Nephron (organoid): ENCODE data around the gene DOCK1.
A peak's percentile ranks its signal among the peaks of the same experiment; 100 is the strongest.
"Not testable (repeated sequence)": the region's sequence is repeated elsewhere in the genome, so short reads cannot be mapped to it uniquely, and the experiment has no call there.

ENCODE experiments used
- H3K27ac Mint-ChIP-seq, 3 experiments: 2 replicates each; pipeline ENCODE4 v1.8.0; 2020; ENCODE audit warnings: mixed read lengths in 3 of 3, mild to moderate bottlenecking in 2 of 3, moderate library complexity in 1 of 3
- H3K27me3 Mint-ChIP-seq: 2 replicates; pipeline ENCODE4 v1.8.0; 2021; ENCODE audit warnings: low read depth, mild to moderate bottlenecking, moderate library complexity, mixed read lengths
- H3K36me3 Mint-ChIP-seq: 2 replicates; pipeline ENCODE4 v1.8.0; 2020; ENCODE audit warnings: low read depth, mixed read lengths
- H3K4me1 Mint-ChIP-seq: 2 replicates; pipeline ENCODE4 v1.8.0; 2020; ENCODE audit warnings: mixed read lengths
- H3K4me3 Mint-ChIP-seq, 3 experiments: 2 replicates each; pipeline ENCODE4 v1.8.0; 2020; ENCODE audit warnings: mild to moderate bottlenecking in 3 of 3, mixed read lengths in 3 of 3, moderate library complexity in 2 of 3
- H3K9me3 Mint-ChIP-seq: 2 replicates; pipeline ENCODE4 v1.8.0; 2020; ENCODE audit warnings: mixed read lengths
- CTCF ChIP-seq, 3 experiments: fragments of 200-600 bp; sonication (generic); IDR thresholded peaks; one replicate each; pipeline ENCODE4 v1.5.0; 2021; ENCODE audit warnings: antibody characterized with exemption in 3 of 3; ENCODE audit not compliant: unreplicated experiment in 3 of 3

The DOCK1 gene

DNA sequence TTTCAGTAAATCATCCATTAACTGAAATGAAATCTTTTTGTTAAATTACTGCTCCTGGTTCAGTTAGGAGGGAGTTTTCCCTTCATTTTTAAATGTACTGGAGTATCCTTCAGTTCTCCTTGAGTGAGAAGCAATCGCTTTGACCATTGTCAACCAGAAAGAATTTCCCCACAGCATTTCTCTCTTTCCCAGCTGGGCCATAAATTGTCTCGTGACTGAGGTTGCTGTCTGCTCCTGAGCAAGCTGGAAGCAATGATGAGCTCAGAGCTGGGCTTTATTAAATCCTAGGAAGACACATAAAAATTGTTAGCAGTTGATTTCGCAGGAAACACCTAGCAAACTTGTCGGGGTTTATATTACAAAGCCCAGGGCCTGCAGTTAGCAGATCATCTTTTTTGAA is 393.2 kb downstream of the DOCK1 start:
- Mint-ChIP-seq H3K27ac (peak overlapping the region in 1 of 3 experiments; percentile 18), H3K9me3 (no peaks in the 10 kb centered on the region), H3K4me3 (no peak overlapping the region)

DNA sequence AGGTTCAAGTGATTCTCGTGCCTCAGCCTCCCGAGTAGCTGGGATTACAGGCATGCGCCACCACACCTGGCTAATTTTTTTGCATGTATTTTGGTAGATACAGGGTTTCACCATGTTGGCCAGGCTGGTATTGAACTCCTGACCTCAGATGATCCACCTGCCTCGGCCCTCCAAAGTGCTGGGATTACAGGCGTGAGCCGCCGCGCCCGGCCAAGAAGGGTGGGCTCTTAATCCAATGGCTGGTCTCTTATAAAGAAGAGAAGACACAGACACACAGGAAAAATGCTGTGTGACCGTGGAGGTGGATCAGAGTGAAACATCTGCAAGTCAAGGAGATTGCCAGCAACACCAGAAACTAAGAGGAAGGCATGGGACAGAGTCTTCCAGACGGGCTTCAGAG is 394.0 kb downstream of the DOCK1 start:
- H3K4me1 Mint-ChIP-seq = peaks cover 17% of the 10 kb centered on the region

More for the DNA sequence above, 393.2 kb downstream of the DOCK1 start:
- Mint-ChIP-seq H3K27me3 (no peaks in the 10 kb centered on the region), H3K36me3 (peaks cover 8% of the 10 kb centered on the region), H3K4me1 (peaks cover 17% of the 10 kb centered on the region)
- no peak for TF ChIP-seq CTCF (IDR thresholded peaks at IDR 0.05; ENCODE audit: unreplicated experiment in 3 of 3)

DNA sequence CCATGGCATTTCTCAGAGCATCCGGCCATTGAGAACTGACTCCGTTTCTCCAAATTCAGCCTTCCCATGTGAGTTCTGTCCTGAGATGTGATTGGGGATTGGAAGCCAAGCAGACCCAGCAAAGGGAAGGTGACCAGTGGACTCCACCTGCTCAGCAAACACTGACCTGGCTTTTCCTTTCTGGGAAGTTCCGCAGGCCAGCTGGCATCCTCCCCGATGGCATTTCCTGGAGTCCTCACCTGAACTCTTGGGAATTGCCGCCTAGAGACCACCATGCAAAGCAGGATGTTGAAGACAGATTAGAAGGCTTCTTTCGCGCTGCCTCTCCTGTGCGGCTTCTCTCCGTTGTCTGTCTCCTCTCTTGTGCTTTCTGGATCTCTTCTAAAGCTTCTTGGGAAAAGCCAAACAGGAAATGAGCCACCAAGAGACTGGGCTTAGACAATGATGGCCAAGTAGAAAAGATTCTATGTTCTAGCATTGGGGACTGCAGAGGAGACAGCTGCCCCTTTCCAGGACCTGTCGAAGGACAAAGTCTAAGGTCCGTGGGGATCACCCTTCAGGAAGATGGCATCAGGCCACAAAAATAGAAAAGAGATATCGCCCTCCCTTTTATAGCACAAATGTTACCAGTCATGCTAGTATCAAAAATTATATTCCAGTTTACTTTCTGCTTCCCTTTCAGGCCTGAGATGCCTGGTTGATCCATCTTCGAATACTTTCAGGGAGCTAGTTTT is 394.9 kb downstream of the DOCK1 start:
- Mint-ChIP-seq H3K27me3 (no peaks in the 10 kb centered on the region), H3K4me3 (no peak overlapping the region), H3K9me3 (no peaks in the 10 kb centered on the region), H3K27ac (peak overlapping the region in 1 of 3 experiments; percentile 92), H3K36me3 (peaks cover 3% of the 10 kb centered on the region), H3K4me1 (peaks cover 17% of the 10 kb centered on the region)
- no peak for TF ChIP-seq CTCF (IDR thresholded peaks at IDR 0.05; ENCODE audit: unreplicated experiment in 3 of 3)

More for the DNA sequence above, 394.0 kb downstream of the DOCK1 start:
- not testable (repeated sequence) for H3K27me3 Mint-ChIP-seq, H3K4me3 Mint-ChIP-seq, H3K27ac Mint-ChIP-seq, H3K9me3 Mint-ChIP-seq, H3K36me3 Mint-ChIP-seq

DNA sequence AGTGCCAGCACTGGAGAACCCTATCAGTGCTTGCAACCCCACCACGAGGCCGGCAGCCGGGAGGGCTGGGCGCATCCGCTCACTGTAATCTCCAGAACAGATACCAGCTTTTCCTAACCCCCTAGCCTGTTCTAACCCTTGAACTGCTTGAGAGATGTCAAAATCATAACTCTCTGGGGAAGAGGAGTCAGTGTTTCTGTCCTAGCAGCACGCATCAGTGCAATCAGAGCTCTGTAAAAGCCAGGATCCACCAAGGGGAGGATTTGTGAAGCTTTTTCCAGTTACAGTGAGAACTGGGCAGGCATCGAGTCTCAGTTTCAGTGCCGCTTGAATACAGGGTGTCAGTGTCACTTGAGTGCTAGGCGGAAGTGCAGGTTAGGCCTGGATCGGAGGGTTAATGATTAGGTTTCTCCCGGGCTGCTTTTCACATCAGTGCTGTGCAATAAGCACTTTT is 395.7 kb downstream of the DOCK1 start:
- Mint-ChIP-seq H3K4me1 (peaks cover 17% of the 10 kb centered on the region), H3K27me3 (no peaks in the 10 kb centered on the region), H3K4me3 (no peak overlapping the region), H3K27ac (peak overlapping the region; percentile 36 to 92 (median 39)), H3K36me3 (peaks cover 2% of the 10 kb centered on the region), H3K9me3 (no peaks in the 10 kb centered on the region)
- TF ChIP-seq CTCF (IDR thresholded peaks at IDR 0.05; ENCODE audit: unreplicated experiment in 3 of 3) = no peak

DNA sequence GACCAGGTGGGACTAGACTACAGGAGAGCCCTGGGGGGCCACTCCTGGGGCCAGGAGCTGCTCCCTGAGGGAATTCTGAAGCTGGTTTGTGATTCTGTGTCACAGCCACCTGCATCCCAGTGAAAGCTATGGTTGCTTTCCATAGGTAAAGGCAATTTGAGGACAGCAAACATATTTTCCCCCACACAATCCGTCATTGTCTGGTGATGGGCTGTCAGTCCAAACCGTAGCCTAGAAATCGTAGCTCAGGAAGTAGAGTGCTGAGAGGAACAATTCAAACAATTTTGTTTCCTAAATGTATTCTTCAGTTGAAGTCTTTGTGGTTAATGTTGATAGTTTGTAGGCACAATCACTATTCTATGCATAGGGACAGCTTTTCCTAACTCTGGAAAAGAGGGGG is 397.1 kb downstream of the DOCK1 start:
- no peaks in the 10 kb centered on the region for H3K9me3 Mint-ChIP-seq
- H3K27me3 Mint-ChIP-seq = no peaks in the 10 kb centered on the region
- TF ChIP-seq CTCF (IDR thresholded peaks at IDR 0.05; ENCODE audit: unreplicated experiment in 3 of 3) = no peak
- H3K4me3 Mint-ChIP-seq = no peak overlapping the region
- H3K27ac Mint-ChIP-seq = peak overlapping the region in 1 of 3 experiments; percentile 85
- peaks cover 17% of the 10 kb centered on the region for H3K4me1 Mint-ChIP-seq
- H3K36me3 Mint-ChIP-seq = no peaks in the 10 kb centered on the region

GRCh38 chr10:127303105-127303504 is 397.9 kb downstream of the DOCK1 start:
- Mint-ChIP-seq H3K4me3 (no peak overlapping the region), H3K27ac (no peak overlapping the region), H3K4me1 (peaks cover 17% of the 10 kb centered on the region), H3K9me3 (no peaks in the 10 kb centered on the region), H3K36me3 (no peaks in the 10 kb centered on the region), H3K27me3 (no peaks in the 10 kb centered on the region)
- no peak for TF ChIP-seq CTCF (IDR thresholded peaks at IDR 0.05; ENCODE audit: unreplicated experiment in 3 of 3)
